Naive thymus-derived CD4-positive, alpha-beta T cell (primary cell): ENCODE results near the gene IFITM2. TPM values are rescaled to one million over a fixed set of nuclear protein-coding genes. Genes with fewer than 3 reads are reported as not detected.
A peak's percentile ranks its signal among the peaks of the same experiment; 100 is the strongest.

ENCODE experiments used
- ATAC-seq: fragments of 150-1000 bp; cut with Tn5 transposase; 2 replicates; pipeline ENCODE4 v1.10.0; 2021; ENCODE audit warnings: mild to moderate bottlenecking, moderate library complexity
- CTCF ChIA-PET: fragments of 350-600 bp; sonication (Branson Sonifier 250); formaldehyde crosslinking; loops from one replicate; lab custom pipeline; 2021; ENCODE audit warnings: antibody characterized with exemption; lab: Charles Lee
- POLR2A ChIA-PET: fragments of 350-600 bp; sonication (Branson Sonifier 250); formaldehyde crosslinking; loops from one replicate; lab custom pipeline; 2021; ENCODE audit warnings: antibody characterized with exemption, inconsistent platforms; lab: Charles Lee
- DNase-seq, 9 donors: peaks; one replicate each; pipeline versions ENCODE4 v3.0.0 to v3.0.0-alpha.2; 2020 to 2022; ENCODE audit warnings: mixed read lengths in 1 of 9
- H3K27ac ChIP-seq: one replicate; pipeline ENCODE4 v1.7.0; 2013; ENCODE audit warnings: mild to moderate bottlenecking, low read depth, low read length, moderate library complexity
- H3K27me3 ChIP-seq, 2 donors: one replicate each; pipeline ENCODE4 v1.7.0; 2013; ENCODE audit warnings: low read length in 2 of 2, mild to moderate bottlenecking in 2 of 2, moderate library complexity in 2 of 2; ENCODE audit not compliant: control insufficient read depth in 2 of 2, insufficient read depth in 2 of 2
- H3K36me3 ChIP-seq, 3 experiments: 1 replicate in 2 of 3; 2 replicates in 1 of 3; pipeline ENCODE4 v1.7.0; 2013; ENCODE audit warnings: low read length in 3 of 3, mild to moderate bottlenecking in 3 of 3, moderate library complexity in 1 of 3; ENCODE audit not compliant: insufficient read depth in 3 of 3, control insufficient read depth in 2 of 3
- H3K4me1 ChIP-seq, 2 donors: one replicate each; pipeline ENCODE4 v1.7.0; 2013; ENCODE audit warnings: low read length in 2 of 2, mild to moderate bottlenecking in 2 of 2, moderate library complexity in 1 of 2; ENCODE audit not compliant: control insufficient read depth in 2 of 2, insufficient read depth in 2 of 2
- H3K4me3 ChIP-seq: 2 replicates; pipeline ENCODE4 v1.7.0; 2013; ENCODE audit warnings: mild to moderate bottlenecking, low read length
- H3K9me3 ChIP-seq, 3 experiments: 1 replicate in 2 of 3; 2 replicates in 1 of 3; pipeline ENCODE4 v1.7.0; 2013; ENCODE audit warnings: low read length in 3 of 3; ENCODE audit not compliant: control insufficient read depth in 2 of 3
- H3K27ac Mint-ChIP-seq, 9 donors: one replicate each; pipeline ENCODE4 v1.8.0; 2020 to 2022; ENCODE audit warnings: mixed read lengths in 9 of 9, mild to moderate bottlenecking in 8 of 9, moderate library complexity in 5 of 9, inconsistent platforms in 2 of 9
- H3K27me3 Mint-ChIP-seq, 5 donors: one replicate each; pipeline ENCODE4 v1.8.0; 2021 to 2022; ENCODE audit warnings: mixed read lengths in 5 of 5, mild to moderate bottlenecking in 1 of 5
- H3K36me3 Mint-ChIP-seq, 5 donors: one replicate each; pipeline ENCODE4 v1.8.0; 2020 to 2022; ENCODE audit warnings: mixed read lengths in 5 of 5, mild to moderate bottlenecking in 3 of 5, inconsistent platforms in 1 of 5
- H3K4me1 Mint-ChIP-seq, 7 donors: one replicate each; pipeline ENCODE4 v1.8.0; 2020 to 2022; ENCODE audit warnings: mixed read lengths in 7 of 7, mild to moderate bottlenecking in 3 of 7, inconsistent platforms in 1 of 7
- H3K4me3 Mint-ChIP-seq, 10 donors: one replicate each; pipeline ENCODE4 v1.8.0; 2020 to 2022; ENCODE audit warnings: mild to moderate bottlenecking in 10 of 10, mixed read lengths in 10 of 10, moderate library complexity in 6 of 10, inconsistent platforms in 2 of 10
- H3K9me3 Mint-ChIP-seq, 11 donors: one replicate each; pipeline ENCODE4 v1.8.0; 2020 to 2022; ENCODE audit warnings: mixed read lengths in 11 of 11, mild to moderate bottlenecking in 4 of 11, inconsistent platforms in 1 of 11, moderate library complexity in 1 of 11
- intact Hi-C, 2 donors: fragments of 100-400 bp; cut with micrococcal nuclease; formaldehyde crosslinking; loops; one replicate each; pipeline ENCODE4 v1.15.1; 2023
- polyA plus RNA-seq, 2 donors: library from polyadenylated mRNA; unstranded; fragments of 300-500 nt; fragmentation: Illumina TruSeq; gene quantifications; one replicate each; pipeline ENCODE4 v1.2.3, GENCODE V29; 2021
- total RNA-seq, 6 experiments: library from RNA in 5 of 6; stranded (reverse) in 5 of 6; gene quantifications; 1 replicate in 5 of 6; 2 replicates in 1 of 6; pipeline ENCODE4 v1.2.3 and lab custom pipeline; 2021 to 2026

Gene IFITM2
- total and polyA plus RNA-seq, 7 experiments from 2014 or later = 143 to 3,315 (median 530) TPM

DNA sequence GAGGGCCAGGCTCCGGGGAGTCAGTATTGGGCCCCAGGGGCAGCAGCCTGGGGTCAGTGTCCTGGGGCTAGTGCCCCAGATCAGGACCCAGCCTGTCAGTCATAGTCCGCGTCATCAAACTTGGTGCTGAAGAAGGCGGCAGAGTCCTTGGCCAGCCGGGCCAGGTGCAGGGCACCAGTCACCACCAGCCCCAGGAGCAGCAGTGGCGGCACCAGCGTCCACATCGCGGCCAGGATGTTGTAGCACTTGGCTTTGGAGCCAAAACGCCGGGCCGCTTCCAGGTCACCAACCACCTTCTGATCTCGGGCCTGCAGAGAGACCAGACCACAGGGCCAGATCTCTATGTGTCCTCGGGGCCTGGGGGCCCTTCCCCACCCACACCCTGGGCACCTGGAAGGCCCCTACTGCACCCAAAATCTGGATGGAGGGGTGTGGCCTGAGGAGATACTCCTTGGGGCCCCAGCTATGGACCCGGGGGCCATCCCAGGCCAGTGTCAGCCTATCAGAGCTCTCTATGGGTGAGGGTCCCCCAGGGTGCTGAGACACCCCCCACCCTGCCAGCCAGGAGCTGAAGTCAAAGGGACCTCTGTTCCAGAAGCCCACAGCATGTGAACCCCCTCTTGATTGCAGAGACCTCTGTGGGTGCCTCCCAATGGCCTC is 9.1 kb upstream of the IFITM2 start:
- no peak for ATAC-seq
- peaks cover 19 to 26% of the 10 kb centered on the region in 2 donors for H3K4me1 ChIP-seq
- H3K4me3 Mint-ChIP-seq = no peak overlapping the region

DNA sequence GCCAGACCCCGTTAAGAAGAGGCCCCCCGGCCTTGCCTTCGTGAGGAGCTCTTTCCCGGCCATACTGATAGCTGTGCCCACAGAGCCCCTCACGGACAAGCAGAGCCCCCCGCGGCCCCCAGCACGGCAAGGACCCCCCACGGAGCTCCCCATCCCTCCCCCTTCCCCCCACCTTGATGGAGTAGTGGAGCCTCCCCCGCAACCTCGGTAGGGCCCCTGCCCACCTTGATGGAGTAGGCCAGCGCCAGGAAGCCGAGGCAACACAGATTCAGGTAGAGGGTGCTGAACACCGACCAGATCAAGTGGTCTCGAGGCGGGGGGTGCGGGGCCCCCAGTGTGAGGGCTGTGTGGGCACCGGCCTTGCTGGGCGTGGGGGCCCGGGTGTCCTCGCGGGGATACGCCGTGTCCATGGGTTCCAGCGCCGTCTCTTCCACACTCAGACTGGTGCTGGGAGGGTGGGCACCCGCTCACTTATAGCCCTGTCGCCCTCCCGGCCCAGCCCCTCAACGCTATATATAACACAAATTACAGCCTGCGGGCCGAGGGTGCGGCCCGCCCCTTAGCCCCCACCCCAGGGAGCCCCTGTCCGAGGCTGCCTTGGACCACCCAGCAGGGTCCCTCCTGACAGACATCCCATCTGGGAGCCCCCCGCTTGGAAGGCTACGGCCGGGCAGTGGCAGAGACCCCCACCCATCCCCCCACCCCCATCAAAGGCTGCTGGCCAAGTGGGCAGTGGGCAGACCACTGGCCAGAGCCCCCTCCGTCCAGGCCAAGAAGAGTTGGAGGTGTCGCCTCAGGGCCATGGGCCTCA is 8.3 kb upstream of the IFITM2 start, which contains the start of gene IFITM5:
IFITM5 (minus strand) TSS at position 446 of the 811 bp plus-strand sequence; CDS start at position 410, 36 bp downstream.
- Mint-ChIP-seq H3K4me3 (no peak within 1 kb of the TSS), H3K9me3 (no peaks in the 10 kb centered on the region), H3K36me3 (no peaks in the 10 kb centered on the region), H3K4me1 (peaks cover 14 to 44% (median 19%) of the 10 kb centered on the region in 7 donors), H3K27me3 (peaks cover 0 to 12% (median 0%) of the 10 kb centered on the region in 5 donors), H3K27ac (peak within 1 kb of the TSS in 5 of 9 donors; percentile 21 to 90 (median 59))
- ChIA-PET POLR2A (interaction anchor here (1.1 to 3.3 kb wide), 9 partner anchors 8 to 92 kb away, joined by 3 to 24 read pairs (median 4); partner anchors contain the start of genes BET1L, IFITM2, NLRP6 and PGGHG), CTCF (interaction anchor here (2.1 kb wide), 1 partner anchor 49 kb away, joined by 12 read pairs; no protein-coding TSS in a partner anchor)
- Histone ChIP-seq H3K4me3 (no peak within 1 kb of the TSS), H3K4me1 (peaks cover 19 to 26% of the 10 kb centered on the region in 2 donors), H3K27me3 (no peaks in the 10 kb centered on the region), H3K9me3 (no peaks in the 10 kb centered on the region), H3K27ac (no peak within 1 kb of the TSS), H3K36me3 (peaks cover 0 to 6% (median 2%) of the 10 kb centered on the region in 3 experiments)
- ATAC-seq (no peak), DNase-seq (no peak)
- intact Hi-C loops = no loop called here

More for the DNA sequence above, 9.1 kb upstream of the IFITM2 start:
- Histone ChIP-seq H3K27ac (no peak overlapping the region), H3K27me3 (no peaks in the 10 kb centered on the region), H3K9me3 (no peaks in the 10 kb centered on the region), H3K4me3 (no peak overlapping the region), H3K36me3 (peaks cover 0 to 14% (median 8%) of the 10 kb centered on the region in 3 experiments)
- POLR2A ChIA-PET = interaction anchor here (1.4 to 2.6 kb wide), 7 partner anchors 8 to 92 kb away, joined by 3 to 24 read pairs (median 4); partner anchors contain the start of genes BET1L, IFITM2, NLRP6 and PGGHG
- intact Hi-C loops = no loop called here
- no peaks in the 10 kb centered on the region for H3K9me3 Mint-ChIP-seq
- no peaks in the 10 kb centered on the region for H3K36me3 Mint-ChIP-seq
- H3K4me1 Mint-ChIP-seq = peaks cover 14 to 41% (median 16%) of the 10 kb centered on the region in 7 donors
- peaks cover 0 to 12% (median 0%) of the 10 kb centered on the region in 5 donors for H3K27me3 Mint-ChIP-seq
- peak in 2 of 9 donors; percentile 9 to 18 for DNase-seq
- CTCF ChIA-PET = interaction anchor here (2.1 kb wide), 1 partner anchor 48 kb away, joined by 12 read pairs; no protein-coding TSS in a partner anchor
- H3K27ac Mint-ChIP-seq = peak overlapping the region in 2 of 9 donors; percentile 87 to 90

DNA sequence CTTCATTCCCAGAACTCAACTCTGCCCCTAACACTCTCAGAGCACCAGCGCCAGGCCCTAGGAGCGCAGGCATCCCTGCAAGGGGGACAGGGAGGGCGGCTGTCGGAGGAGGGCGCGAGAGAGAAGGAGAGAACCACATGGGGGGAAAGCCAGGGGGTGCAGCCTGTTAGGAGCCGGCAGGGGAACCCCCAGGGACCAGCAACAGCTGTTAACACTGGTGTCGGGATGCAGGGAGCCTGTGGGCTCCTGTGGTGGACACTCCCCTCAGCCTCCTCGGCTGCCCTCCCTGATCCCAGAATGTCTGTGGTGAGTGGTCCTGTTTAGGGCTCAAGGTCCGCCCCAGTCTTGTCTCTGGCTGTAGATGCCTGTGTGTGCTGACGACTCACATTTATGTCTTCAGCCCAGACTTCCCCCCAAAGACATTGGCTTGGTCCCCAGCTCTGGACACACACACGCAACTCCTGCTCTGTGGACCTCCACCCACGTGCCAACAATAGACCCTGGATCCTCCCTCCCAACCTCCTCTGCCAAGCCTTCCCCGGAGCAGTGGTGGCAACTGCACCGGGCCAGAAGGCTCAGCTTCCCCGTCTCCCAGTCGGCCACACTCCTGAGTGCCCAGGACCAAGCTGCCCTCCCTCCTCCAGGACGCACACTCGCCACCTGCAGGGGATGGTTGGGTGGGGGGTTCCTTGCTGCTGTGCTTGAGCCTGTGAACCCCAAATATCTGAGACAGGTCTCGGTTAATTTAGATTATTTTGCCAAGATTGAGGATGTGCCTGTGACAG is 7.5 kb upstream of the IFITM2 start:
- POLR2A ChIA-PET = interaction anchor here (1.1 to 3.3 kb wide), 4 partner anchors 11 to 49 kb away, joined by 3 to 23 read pairs (median 9); partner anchors contain the start of gene PGGHG
- no peaks in the 10 kb centered on the region for H3K36me3 Mint-ChIP-seq
- Histone ChIP-seq H3K36me3 (no peaks in the 10 kb centered on the region), H3K27ac (no peak overlapping the region), H3K27me3 (no peaks in the 10 kb centered on the region), H3K4me3 (no peak overlapping the region), H3K9me3 (no peaks in the 10 kb centered on the region), H3K4me1 (peaks cover 19 to 31% of the 10 kb centered on the region in 2 donors)
- ATAC-seq (peak; percentile 57), DNase-seq (peak in 1 of 9 donors; percentile 52)
- no peaks in the 10 kb centered on the region for H3K9me3 Mint-ChIP-seq
- CTCF ChIA-PET = interaction anchor here (2.1 kb wide), 1 partner anchor 50 kb away, joined by 12 read pairs; no protein-coding TSS in a partner anchor
- no peak overlapping the region for H3K4me3 Mint-ChIP-seq
- peak overlapping the region in 6 of 9 donors; percentile 7 to 78 (median 51) for H3K27ac Mint-ChIP-seq
- H3K4me1 Mint-ChIP-seq = peaks cover 15 to 48% (median 22%) of the 10 kb centered on the region in 7 donors
- H3K27me3 Mint-ChIP-seq = peaks cover 0 to 12% (median 0%) of the 10 kb centered on the region in 5 donors
- intact Hi-C loops = no loop called here

DNA sequence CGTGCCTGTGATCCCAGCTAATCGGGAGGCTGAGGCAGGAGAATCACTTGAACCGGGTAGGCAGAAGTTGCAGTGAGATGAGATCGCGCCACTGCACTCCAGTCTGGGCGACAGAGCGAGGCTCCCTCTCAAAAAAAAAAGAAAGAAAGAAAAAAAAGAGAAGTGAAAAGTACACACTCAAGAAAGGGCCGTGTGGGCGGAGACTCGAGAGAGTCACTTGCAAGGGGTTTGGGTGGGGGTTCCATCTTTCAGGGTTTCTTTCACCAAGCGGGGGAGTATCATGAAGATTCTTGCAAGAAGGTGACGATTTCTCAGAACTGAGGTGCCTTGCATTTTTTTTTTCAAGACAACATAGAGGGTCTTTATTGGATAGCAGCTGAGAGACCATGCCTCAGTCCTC is 4.3 kb upstream of the IFITM2 start:
- CTCF ChIA-PET = interaction anchor here (0.6 to 5.0 kb wide), 3 partner anchors 52 to 63 kb away, joined by 4 to 49 read pairs (median 6); no protein-coding TSS in a partner anchor
- peak overlapping the region in 1 of 9 donors; percentile 34 for H3K27ac Mint-ChIP-seq
- intact Hi-C loops = no loop called here
- H3K4me1 Mint-ChIP-seq = peaks cover 22 to 57% (median 40%) of the 10 kb centered on the region in 7 donors
- peak overlapping the region in 1 of 10 donors; percentile 9 for H3K4me3 Mint-ChIP-seq
- H3K27me3 ChIP-seq = no peaks in the 10 kb centered on the region
- POLR2A ChIA-PET = interaction anchor here (0.6 to 0.8 kb wide), 2 partner anchors 24 to 66 kb away, joined by 3 read pairs; no protein-coding TSS in a partner anchor
- peaks cover 0 to 12% (median 0%) of the 10 kb centered on the region in 5 donors for H3K27me3 Mint-ChIP-seq
- DNase-seq = no peak
- H3K36me3 ChIP-seq = no peaks in the 10 kb centered on the region
- no peak overlapping the region for H3K4me3 ChIP-seq
- no peak for ATAC-seq
- peaks cover 0 to 5% (median 0%) of the 10 kb centered on the region in 5 donors for H3K36me3 Mint-ChIP-seq
- H3K9me3 Mint-ChIP-seq = no peaks in the 10 kb centered on the region
- H3K27ac ChIP-seq = no peak overlapping the region
- H3K9me3 ChIP-seq = no peaks in the 10 kb centered on the region
- H3K4me1 ChIP-seq = peaks cover 12 to 31% of the 10 kb centered on the region in 2 donors

DNA sequence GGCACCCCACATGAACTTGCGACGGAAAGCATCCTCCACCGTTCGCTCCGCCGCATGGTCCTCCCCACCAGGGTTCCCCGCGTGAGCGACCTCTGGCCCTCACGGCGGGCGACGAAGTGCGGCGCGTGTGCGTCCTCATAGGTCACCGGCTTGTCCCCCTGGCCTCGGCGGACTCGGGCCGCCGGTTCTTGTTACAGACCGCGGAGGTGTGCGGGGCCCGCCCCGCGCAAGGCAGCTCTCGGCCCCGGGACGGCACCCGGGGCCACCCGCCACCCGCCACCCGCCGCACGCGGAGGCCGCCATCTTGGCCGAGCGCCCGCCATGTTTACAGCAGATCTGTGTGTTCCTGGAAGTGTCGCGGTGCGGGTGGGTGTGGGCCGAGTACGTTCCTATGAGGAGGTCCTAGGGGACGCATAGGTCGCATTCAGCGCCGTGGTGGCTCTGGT is 3.5 kb upstream of the IFITM2 start:
- CTCF ChIA-PET = interaction anchor here (0.6 to 5.0 kb wide), 7 partner anchors 32 to 63 kb away, joined by 3 to 49 read pairs (median 6); no protein-coding TSS in a partner anchor
- Histone ChIP-seq H3K9me3 (no peaks in the 10 kb centered on the region), H3K36me3 (no peaks in the 10 kb centered on the region), H3K27me3 (no peaks in the 10 kb centered on the region), H3K4me3 (no peak overlapping the region), H3K4me1 (peaks cover 15 to 24% of the 10 kb centered on the region in 2 donors), H3K27ac (no peak overlapping the region)
- Mint-ChIP-seq H3K4me3 (no peak overlapping the region), H3K36me3 (peaks cover 0 to 12% (median under 1%) of the 10 kb centered on the region in 5 donors), H3K4me1 (peaks cover 24 to 55% (median 40%) of the 10 kb centered on the region in 7 donors), H3K27me3 (peaks cover 0 to 12% (median 0%) of the 10 kb centered on the region in 5 donors), H3K9me3 (no peaks in the 10 kb centered on the region), H3K27ac (no peak overlapping the region)
- DNase-seq (no peak), ATAC-seq (no peak)
- POLR2A ChIA-PET = interaction anchor here (0.8 to 4.1 kb wide), 6 partner anchors 9 to 51 kb away, joined by 3 to 28 read pairs (median 6); no protein-coding TSS in a partner anchor
- intact Hi-C loops = loop anchor here in 1 of 2 donors (2.0 kb wide), 1 partner anchor 67 kb away; the partner anchor contains the start of genes PSMD13 and SIRT3
